RKO (cell line): ENCODE measurements around the gene AGA.

Source experiments
- DNase-seq: peaks from one replicate; pipeline ENCODE4 v3.0.0-alpha.2; 2016; ENCODE audit warnings: low spot score

The AGA gene

DNA sequence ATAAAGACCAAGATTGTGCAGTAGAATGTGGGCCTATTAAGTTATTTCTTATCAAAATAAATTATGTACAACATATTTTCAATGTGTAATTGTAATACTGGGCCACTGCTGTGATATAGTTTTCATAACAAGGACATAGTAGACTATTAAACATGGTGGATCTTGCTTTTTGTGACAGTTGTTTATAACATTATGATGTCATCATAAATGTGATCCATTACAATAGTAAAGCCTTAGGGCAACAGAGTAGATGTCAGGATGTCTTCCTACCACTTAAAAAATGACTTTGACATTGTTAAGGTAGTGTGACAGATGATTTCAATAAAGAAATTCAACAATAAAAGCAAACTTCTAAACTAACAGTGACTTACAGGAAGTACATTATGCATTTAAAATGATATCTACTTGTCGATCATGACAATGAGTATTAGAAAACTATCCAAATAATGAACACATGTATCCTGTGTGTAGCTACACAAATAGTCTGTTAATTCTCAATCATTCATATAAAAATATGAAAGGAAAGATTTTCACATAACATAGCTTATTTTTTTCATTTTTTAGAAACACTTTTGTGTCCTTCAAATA lies 5.3 kb upstream of the AGA start:
- DNase-seq: no peak

DNA sequence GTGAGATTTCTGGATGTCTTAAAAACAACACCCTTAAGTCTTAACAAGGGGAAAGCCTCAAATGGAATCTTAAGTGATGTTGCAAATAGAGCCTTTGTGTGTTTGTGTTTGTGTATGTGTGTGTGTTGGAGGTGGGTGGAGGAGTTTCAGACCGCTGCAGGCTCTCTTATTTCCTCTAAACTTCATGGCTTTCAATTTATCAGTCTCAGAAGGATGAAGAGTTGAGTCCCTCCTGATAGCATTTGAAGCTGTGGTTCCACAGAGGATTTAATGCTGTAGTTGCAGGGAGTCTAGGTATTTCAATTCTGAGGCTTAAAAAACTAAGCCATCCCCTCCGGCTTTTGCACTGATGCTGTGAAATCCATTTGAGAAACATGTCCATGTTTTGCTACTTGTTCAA lies 4.3 kb upstream of the AGA start:
- no peak for DNase-seq

DNA sequence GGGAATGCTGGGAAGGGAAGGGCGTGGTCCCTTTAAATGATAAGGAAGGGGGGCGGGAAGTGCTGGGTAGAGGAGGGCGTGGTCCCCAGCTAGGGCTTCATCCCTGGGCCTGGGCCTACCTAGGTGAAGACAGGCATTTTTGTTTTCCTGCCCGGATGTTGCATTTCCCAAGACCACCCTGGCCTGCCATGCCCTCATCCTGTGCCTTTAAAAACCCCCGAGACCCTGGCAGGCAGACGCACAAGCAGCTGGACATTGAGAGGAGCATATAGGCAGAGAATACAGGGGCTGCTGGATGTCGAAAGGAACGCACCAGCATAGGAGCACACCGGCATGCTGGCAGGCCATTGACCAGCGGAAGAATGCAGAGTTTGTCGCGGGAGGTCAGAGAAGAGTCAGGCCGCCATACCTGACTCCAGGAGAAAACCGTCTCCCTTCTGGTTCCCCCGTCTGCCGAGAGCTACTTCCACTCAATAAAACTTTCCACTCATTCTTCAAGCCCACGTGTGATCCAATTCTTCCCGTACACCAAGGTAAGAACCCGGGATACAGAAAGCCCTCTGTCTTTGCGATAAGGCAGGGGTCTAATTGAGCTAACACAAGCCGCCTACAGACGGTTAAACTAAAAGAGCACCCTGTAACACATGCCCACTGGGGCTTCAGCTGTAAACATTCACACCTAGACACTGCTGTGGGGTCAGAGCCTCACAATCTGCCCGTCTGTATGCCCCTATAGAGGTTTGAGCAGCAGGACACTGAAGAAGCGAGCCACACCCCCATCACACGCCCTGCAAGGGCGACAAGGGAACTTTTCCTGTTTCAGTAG lies 2.9 kb upstream of the AGA start:
- no peak for DNase-seq

DNA sequence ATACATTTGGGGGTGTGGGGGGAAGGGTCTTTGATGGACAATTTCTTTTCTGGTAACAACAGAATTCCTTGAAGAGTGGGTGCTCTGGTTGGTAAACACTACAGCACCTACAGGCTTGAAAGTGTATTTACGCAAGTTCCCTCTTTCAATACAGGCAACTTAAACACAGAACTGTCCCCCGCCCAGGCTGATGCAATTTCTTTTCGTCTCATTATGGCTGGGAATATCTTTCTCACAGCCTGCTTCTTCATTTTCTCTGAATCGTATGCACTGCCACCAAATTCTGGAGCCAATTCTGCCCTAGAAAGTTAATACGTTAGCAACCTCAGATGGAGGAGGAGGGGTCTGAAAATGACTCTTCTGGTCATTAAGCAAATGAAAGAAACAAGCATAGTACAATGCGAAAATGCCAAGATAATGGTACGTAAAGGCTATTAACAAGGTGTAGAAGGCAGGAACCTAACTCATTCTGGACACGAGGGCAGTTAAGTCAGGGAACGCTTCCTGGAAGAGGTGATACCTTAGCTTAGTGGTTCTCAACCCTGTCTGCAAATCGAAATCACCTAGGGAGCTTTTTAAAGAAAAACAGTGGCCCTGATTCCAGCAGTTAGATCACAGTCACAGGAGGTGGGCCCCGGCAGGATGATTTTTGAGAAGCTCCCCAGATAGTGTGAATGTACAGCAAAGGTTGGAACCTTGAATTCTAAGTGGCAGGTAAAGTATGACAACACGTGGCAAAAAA lies 1.0 kb downstream of the AGA start:
- DNase-seq: peak; percentile 81

DNA sequence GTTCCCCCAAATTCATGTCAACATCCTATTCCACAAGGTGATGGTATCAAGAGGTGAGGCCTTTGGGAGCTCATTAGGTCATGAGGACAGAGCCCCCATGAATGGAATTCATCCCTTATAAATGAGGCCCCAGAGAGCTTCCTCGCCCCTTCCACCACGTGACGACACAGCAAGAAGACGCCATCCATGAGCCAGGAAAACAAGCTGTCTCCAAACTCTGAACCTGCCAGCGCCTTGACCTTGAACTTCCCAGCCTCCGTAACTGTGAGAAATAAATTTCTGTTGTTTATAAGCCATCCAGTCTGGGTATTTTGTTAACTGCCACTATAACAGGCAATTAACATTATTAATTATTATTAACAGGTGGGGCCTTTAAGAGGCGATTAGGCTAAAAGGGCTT lies 5.8 kb downstream of the AGA start:
- no peak for DNase-seq

DNA sequence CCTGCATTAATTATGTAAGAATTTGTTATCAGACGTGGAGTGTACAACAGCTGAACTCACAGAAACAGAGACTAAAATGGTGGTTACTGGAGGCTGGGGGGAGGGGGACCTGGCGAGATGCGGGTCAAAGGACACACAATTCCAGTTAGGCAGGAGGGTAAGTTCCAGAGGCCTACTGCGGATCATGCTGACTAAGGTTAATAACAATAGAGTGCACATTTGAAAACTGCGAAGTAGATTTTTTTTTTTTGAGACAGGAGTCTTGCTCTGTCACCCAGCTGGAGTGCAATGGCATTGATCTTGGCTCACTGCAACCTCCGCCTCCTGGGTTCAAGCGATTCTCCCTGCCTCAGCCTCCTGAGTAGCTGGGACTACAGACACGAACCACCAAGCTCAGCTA lies 7.6 kb downstream of the AGA start:
- no peak for DNase-seq

DNA sequence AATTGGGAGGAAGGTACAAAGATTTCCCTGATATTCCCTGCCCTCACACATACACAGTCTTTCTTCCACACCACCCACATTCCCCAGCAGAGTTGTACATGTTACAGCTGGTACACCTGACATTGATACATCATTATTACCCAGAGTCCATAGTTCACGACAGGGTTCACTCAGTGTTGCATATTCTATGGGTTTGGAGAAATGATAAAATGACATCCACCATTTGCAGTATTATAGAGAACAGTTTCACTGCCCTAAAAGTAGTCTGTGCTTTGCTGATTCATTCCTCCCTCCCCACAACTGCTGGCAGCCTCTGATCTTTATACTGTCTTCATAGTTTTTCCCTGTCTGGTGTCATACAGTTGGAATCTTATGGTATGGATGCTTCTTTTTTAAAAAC lies 15.0 kb downstream of the AGA start:
- DNase-seq: no peak

DNA sequence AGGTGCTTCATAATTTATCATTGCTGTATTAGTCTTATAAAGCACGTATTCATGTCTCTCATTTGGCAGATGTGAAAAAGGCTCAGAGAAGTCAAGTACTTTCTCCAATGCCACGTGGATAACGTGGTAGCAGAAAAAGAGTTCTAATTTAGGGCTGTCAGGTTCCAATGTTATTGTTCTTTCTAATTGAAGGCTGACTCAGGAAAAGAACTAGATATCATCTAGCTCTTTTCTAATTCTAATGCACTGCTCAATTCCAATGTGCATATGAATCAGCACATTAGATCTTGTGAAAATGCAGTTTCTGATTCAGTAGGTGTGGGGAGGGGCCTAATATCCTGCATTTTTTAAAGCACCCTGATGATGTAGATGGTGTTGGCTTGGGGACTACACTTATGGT lies 22.8 kb downstream of the AGA start:
- DNase-seq: no peak

DNA sequence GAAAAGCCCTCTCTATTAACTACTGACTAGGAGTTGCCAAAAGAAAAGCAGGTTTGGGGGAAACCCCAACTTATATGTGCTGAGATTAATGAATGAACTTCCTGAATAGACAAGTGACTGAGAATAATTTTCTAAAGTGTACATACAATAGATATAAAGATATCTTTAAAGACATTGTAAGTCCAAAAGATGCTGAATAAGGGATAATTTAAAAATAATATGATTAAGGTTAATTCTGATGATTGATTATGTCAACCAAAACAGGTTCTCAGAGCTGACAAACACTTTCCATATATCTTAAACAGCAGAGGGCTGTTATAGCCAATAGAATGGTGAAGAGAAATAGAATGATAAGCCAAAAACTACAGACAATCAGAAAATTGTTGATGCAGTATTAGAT lies 28.6 kb downstream of the AGA start:
- no peak for DNase-seq

DNA sequence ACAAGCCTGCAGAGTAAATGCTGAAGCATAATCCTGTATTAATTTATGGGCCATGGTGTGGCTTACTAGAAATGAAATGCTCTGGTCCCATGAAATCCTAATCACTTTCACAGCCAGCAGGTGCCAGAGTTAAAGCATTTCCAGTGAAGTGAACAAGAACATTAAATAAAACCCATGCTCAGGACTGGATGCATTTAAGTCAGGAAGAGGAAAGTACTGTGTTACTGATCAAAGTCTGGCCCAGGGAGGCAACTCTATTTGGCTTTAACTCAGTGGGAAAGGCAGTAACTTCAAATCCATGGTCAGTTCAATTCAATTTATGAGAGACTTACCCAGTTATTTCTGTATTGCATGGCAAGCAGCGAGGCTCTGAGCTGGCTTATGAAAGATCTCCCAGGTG lies 29.2 kb downstream of the AGA start:
- no peak for DNase-seq

DNA sequence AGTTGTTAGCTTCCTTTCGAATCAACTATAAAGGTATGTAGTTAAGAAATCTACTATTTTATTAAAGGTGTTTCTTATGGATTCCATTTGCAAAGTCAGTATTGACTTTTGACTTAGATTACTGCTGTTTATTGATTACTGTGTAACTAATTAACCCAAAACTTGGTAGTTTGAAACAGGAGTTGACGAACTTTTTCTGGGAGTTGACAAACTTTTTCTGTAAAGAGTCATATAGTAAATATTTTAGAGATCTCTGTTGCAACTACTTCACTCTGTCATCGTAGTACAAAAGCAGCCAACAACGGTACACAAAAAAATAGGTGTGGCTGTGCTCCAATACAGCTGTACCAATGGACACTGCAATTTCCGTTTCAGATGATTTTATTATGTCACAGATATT lies 30.2 kb downstream of the AGA start:
- DNase-seq: no peak

DNA sequence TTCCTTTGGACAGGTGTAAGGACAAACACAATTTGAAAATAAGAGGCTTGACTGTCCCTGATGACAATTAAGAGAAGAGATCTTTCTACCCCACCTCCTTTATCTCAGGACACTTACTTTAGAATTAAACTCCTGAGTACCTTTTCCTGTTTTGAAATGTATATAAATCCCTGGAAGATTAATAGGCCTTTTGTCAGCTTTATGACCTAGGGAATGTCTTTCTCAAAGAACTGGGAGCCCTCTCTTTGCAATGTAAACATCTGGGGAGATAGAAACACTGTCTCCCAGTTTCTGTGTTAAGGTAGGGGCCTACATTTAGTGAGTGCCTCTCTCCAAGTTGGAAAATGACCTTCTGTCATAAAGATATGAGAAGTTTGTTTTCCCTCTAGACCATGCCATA lies 31.7 kb downstream of the AGA start:
- no peak for DNase-seq

DNA sequence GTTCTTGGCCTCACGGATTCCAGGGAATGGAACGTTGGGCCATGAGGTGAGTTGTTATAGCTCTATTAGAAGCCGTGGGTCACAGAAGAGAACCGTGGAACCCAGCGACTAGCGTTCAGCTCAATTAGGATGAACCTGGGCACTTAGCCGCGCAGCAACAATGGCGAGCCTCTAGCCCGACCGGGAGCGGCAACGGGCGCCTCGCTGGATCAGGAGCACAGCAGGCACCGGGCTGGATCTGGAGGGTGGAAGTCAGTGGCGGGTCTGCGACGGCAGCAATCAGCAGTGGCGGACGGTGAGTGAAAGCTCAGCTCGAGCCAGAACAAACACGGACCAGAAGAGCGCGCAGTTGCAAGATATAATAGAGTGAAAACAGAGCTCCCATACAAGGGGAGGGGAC lies 34.2 kb downstream of the AGA start:
- DNase-seq: no peak

DNA sequence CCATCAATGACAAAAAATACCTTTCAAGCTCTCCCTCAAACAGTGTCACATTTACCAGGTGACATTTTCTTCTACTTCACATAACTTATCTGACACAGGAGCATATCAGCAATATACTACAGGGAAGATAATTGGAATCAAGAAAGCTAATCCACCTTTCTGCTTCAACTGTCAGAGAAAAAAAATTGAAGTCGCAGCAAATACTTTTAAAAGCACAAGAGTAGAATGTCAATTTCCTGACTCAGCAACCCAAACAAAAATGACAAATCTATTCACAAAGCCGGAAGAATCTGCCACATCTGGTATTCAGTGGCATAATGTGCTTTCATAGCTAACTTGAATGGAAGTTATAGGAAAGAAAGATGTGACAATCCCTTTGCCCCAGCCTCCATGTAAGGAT lies 36.7 kb downstream of the AGA start:
- DNase-seq: no peak

DNA sequence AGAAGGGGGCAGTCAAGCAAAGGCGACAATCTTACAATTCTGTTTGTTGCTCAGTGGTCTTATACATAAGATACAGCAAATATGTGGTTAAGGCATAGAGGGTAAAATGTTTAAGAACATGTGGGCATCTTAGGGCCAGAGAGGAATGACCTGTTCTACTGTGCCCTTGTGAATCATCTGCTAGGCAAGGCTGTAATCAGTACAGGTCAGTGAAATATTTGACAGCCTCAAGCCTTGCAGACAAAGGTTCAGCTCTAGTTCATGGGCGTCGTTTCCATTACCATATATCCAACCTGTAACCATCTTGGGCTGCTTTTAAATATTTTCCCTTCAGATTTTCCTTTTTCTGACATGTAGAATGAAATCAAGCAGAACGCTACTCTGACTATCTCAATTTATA lies 37.3 kb downstream of the AGA start:
- no peak for DNase-seq

DNA sequence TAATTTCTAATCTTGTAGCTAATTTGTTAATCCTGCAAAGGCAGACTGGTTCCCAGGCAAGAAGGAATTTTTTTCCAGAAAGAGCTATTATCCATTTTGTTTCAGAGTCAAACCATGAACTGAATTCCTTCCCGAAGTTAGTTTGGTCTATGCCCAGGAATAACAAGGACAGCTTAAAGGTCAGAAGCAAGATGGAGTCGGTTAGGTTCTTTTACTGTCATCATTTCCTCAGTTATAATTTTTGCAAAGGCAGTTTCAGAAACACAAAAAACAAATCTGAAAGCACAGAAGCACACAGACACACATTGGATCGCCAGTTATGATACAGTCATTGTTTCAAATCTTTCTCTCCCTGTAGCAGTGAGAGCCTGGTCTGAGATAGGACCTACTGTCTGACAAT lies 37.9 kb downstream of the AGA start:
- DNase-seq: no peak

DNA sequence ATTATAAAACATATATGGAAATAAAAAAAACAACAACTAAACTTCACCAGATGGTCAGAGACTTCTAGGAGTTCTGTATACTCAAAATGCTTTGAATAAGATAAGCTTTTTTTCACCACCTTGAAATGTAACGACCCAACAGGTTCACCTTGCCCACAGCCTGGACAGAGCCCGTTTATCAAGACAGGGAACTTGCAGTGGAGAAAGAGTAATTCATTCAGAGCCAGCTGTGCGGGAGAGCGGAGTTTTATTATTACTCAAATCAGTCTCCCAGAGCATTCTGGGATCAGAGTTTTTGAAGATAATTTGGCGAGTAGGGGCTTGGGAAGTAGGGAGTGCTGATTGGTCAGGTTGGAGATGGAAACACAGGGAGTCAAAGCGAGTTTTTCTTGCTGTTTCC lies 38.5 kb downstream of the AGA start:
- DNase-seq: no peak

DNA sequence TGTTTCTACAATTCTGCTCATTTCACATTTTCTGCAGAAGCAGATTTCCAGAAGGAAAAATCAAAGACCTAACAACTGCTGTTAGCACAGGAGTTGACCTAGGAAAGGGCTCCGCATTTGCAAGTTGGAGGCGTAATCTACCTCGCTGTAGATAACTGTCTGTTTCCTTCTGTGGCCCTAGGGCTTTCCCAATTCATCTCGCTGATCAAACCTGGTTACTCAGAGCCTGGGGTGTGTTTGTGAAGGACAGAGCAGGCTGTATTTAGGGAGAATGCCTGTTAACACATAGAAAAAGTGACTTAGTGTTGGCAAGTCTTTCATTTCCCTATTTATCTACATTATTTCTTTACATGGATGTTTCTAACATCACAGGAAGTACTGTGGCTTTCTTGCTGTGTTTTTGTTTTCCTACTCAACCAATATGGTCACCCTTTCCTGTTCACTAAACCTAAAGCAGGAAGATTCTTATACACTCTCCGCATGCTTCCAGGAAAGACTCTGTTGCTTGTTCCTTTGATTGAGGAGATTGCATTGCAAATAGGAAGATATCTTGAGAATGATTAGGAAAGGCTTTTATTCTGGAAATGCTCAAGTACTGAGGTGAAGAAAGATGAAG lies 40.5 kb downstream of the AGA start:
- no peak for DNase-seq

DNA sequence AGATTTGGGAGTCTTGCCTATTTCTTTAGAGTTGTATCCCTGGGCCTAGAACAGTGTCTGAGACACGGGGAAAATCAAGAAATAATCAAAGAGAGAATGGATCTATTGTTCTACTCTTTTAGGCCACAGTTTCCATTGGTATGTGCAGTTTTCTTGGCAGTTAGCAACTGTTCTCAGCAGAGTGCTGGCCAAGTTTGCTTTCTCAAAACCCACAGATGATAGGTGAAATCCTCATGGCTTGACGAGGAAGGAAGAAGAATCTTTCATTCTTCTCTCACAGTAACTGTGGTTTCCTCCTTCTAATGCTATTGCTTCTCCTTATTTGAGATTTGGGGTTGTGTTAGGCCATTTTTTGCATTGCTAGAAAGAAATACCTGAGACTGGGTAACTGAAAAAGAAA lies 42.2 kb downstream of the AGA start:
- no peak for DNase-seq

DNA sequence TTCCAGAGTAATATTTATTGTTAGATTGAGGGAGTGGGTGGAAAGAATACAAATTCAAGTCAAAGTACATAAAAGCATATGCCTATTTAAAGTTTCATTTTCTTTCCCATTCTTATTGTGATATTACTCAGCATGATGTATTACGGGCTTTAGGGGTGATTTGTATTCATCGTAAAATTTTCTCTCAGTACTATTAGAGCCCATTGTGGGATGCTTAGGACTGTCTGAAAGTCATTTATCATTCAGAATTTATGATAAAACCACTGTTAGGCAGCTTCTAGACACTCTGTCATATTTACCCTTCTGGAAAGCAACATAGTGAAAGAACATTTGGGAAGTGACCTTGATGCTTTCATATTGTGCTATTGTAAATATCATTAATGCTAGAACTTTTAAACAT lies 45.9 kb downstream of the AGA start:
- DNase-seq: no peak

DNA sequence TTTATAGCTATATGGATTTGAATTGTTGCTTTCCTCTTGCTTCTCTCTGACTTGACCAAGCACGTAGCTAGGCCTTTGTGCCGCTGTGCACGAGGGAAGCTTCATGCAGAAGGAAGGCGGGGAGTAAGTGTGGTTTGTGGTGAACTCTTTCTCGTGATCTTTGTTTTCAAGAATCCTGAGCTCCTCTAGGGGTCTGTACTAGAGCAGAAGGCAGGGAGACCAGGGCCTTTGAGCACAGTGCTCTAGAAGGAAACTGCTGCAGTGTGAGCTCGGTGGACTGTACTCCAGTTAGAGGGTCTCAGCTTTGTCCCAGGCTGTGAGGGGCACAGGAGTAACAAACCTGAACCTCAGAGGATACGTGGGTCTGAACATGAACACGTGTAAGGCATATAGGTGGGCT lies 49.0 kb downstream of the AGA start:
- DNase-seq: no peak

DNA sequence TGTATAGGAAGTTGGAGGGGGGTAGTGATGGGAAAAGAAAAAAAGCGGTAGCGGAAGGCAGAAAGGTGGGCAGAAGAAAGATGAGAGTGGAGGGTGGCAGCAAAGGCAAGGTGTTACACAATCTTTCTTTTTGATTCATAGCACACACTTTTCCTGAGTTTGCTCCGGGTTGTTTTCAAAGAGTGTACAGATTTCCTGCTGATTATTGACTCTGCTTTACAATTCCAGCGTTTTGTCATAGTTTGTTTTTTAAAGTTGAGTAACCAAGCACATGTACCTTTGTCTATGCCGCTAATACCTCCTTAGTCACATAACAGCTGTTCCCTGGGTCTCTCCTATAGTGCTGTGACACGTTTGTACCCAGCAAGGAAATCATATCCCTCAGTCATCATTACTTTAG lies 50.3 kb downstream of the AGA start:
- DNase-seq: no peak

DNA sequence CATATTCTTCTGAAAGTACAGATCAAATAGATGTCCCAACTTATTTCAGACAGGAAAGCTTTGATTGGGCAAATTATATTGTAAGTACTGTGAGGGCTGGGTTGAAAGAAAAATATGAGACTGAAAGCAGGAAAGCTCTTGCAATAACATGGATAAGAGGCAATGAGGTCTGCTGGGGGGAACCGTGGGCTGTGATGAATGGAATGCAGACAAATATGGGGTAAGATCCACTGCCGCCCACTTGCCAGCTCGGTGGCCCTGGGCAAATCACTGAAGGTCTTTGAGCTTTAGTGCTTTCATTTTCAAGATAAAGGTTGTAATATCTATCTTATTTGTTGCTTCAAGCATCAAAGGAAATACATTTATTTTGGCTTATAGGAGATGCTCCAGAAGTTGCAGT lies 51.0 kb downstream of the AGA start:
- no peak for DNase-seq
